Suprapubic skin (tissue), 4 donors: ENCODE results near the gene NUDT8.
"Not testable (repeated sequence)": the region's sequence is repeated elsewhere in the genome, so short reads cannot be mapped to it uniquely, and the experiment has no call there.

Experiments
- EP300 ChIP-seq: sonication (generic); formaldehyde crosslinking; IDR thresholded peaks from one replicate; pipeline ENCODE4 v1.6.1; 2017; ENCODE audit warnings: antibody characterized with exemption
- POLR2A ChIP-seq, 2 donors: fragments of 450-650 bp; IDR thresholded peaks; one replicate each; pipeline ENCODE4 v1.6.1; 2017; ENCODE audit warnings: antibody characterized with exemption in 2 of 2, mild to moderate bottlenecking in 2 of 2, moderate library complexity in 2 of 2
- POLR2AphosphoS5 ChIP-seq, 3 donors: sonication (generic); formaldehyde crosslinking; IDR thresholded peaks; one replicate each; pipeline ENCODE4 v1.6.1; 2017; ENCODE audit warnings: antibody characterized with exemption in 3 of 3
- TF ChIP-seq, protein P1 (sequence below), 2 donors: fragments of 200-600 bp in 1 of 2; fragments of 450-650 bp in 1 of 2; sonication (generic) in 1 of 2; IDR thresholded peaks; one replicate each; pipeline ENCODE4 v1.5.1; 2016 to 2019; ENCODE audit warnings: antibody characterized with exemption in 2 of 2, mild to moderate bottlenecking in 1 of 2, moderate library complexity in 1 of 2

DNA sequence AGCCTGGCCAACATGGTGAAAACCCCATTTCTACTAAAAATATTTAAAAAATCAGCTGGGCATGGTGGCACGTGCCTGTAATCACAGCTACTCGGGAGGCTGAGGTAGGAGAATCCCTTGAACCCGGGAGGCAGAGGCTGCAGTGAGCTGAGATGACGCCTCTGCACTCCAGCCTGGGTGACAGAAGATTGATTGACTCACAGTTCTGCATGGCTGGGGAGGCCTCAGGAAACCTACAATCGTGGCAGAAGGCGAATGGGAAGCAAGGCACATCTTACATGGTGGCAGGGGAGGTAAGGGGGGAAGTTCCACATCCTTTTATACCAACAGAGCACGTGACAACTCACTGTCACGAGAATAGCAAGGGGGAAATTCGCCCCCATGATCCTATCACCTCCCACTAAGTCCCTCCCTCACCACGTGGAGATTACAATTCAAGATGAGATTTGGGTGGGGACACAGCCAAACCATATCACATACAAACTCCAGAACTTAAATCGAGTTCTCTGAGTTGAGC lies 40.8 kb downstream of the NUDT8 start:
- TF ChIP-seq, protein P1, sequence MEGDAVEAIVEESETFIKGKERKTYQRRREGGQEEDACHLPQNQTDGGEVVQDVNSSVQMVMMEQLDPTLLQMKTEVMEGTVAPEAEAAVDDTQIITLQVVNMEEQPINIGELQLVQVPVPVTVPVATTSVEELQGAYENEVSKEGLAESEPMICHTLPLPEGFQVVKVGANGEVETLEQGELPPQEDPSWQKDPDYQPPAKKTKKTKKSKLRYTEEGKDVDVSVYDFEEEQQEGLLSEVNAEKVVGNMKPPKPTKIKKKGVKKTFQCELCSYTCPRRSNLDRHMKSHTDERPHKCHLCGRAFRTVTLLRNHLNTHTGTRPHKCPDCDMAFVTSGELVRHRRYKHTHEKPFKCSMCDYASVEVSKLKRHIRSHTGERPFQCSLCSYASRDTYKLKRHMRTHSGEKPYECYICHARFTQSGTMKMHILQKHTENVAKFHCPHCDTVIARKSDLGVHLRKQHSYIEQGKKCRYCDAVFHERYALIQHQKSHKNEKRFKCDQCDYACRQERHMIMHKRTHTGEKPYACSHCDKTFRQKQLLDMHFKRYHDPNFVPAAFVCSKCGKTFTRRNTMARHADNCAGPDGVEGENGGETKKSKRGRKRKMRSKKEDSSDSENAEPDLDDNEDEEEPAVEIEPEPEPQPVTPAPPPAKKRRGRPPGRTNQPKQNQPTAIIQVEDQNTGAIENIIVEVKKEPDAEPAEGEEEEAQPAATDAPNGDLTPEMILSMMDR (IDR thresholded peaks at IDR 0.05), result not testable (repeated sequence)
- TF ChIP-seq POLR2AphosphoS5 (IDR thresholded peaks at IDR 0.05); EP300; POLR2A (IDR thresholded peaks at IDR 0.05): not testable (repeated sequence)
